Lower lobe of right lung (tissue), 2 donors: ENCODE measurements around the gene TENM4. TPM values are rescaled to one million over a fixed set of nuclear protein-coding genes. Genes with fewer than 3 reads are reported as not detected.

Experiments used
- ATAC-seq, 2 donors: fragments of 200-7000 bp; cut with Tn5 transposase; one replicate each; pipeline ENCODE4 v1.9.1; 2020 to 2022; ENCODE audit warnings: mild to moderate bottlenecking in 2 of 2, moderate library complexity in 2 of 2
- DNase-seq: peaks from one replicate; pipeline ENCODE4 v3.0.0-alpha.2; 2020
- H3K27ac ChIP-seq: fragments of 200-600 bp; one replicate; pipeline ENCODE4 v1.8.0; 2022
- H3K27me3 ChIP-seq: fragments of 200-600 bp; one replicate; pipeline ENCODE4 v1.8.0; 2022; ENCODE audit warnings: low read depth
- H3K36me3 ChIP-seq: fragments of 200-600 bp; one replicate; pipeline ENCODE4 v1.8.0; 2022; ENCODE audit warnings: mild to moderate bottlenecking
- H3K4me1 ChIP-seq: fragments of 200-600 bp; one replicate; pipeline ENCODE4 v1.8.0; 2022
- H3K4me3 ChIP-seq: fragments of 200-600 bp; one replicate; pipeline ENCODE4 v1.8.0; 2022; ENCODE audit warnings: mild to moderate bottlenecking
- H3K9me3 ChIP-seq: fragments of 200-600 bp; one replicate; pipeline ENCODE4 v1.8.0; 2022
- intact Hi-C: fragments of 100-400 bp; cut with DNase I; formaldehyde crosslinking; loops from one replicate; pipeline ENCODE4 v1.11.0; 2022
- total RNA-seq: library from RNA; stranded (reverse); fragmentation: NEBNext Ultra II Directional; extraction: Animal tissue kit (Norgen Biotek cat#: 25700); gene quantifications from one replicate; pipeline ENCODE4 v1.2.1, GENCODE V29; 2021
- TF ChIP-seq, protein P1 (sequence below): fragments of 200-600 bp; IDR thresholded peaks from one replicate; pipeline ENCODE4 v1.8.0; 2022; ENCODE audit warnings: antibody characterized with exemption, mild to moderate bottlenecking
- donor health status: DM: no; HTN: yes; CAD: no; lungs with severe emphysema.

The TENM4 gene
- total RNA-seq, 1 donor from 2014 or later, result 1.1 TPM

DNA sequence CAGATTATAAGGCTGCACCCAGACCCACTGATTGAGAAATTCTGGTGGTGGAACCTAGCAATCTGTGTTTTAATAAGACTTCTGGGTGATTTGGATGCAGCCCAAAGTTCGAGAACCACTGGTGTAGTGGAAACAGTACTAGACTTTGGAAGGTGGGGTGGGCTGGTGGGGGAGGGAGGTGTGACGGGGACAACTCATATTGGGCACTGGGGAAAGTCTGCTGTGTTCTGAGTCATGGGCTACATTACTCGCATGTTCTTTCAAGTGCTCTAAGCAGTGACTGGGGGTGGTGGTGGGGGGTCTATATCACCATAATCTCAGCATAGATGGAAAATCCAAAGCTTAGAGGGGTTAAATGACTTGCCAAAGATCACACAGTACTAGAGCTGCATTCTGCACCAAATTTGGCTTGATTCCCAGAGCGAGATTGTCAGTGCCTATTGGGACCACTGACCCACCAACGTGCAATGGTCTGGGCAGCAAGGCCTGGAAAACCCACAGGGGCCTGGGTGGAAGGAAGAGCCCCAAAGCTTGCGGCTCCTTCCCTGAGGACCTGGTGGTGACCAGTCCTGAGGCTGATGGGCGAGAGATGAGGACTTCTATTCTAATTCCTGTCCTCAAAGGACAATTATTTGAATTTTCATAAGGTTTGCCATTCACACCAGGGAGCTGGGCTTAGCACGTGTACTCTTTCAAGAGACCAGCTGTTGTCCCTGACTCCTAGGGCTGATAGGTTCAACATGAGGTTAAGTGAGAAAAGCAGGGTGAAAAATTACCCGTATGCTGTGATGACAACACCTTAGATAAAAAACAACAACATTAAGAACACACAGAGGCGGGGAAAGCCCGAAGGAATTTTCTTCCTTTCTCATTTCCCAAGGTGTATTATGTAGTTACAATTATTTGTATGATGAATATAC is 788.6 kb downstream of the TENM4 start:
- ATAC-seq, result no peak
- H3K4me3 ChIP-seq, result no peak overlapping the region
- no peaks in the 10 kb centered on the region for H3K27me3 ChIP-seq
- intact Hi-C loops, result no loop called here
- no peaks in the 10 kb centered on the region for H3K4me1 ChIP-seq
- DNase-seq, result no peak
- no peaks in the 10 kb centered on the region for H3K9me3 ChIP-seq
- no peaks in the 10 kb centered on the region for H3K36me3 ChIP-seq
- TF ChIP-seq, protein P1, sequence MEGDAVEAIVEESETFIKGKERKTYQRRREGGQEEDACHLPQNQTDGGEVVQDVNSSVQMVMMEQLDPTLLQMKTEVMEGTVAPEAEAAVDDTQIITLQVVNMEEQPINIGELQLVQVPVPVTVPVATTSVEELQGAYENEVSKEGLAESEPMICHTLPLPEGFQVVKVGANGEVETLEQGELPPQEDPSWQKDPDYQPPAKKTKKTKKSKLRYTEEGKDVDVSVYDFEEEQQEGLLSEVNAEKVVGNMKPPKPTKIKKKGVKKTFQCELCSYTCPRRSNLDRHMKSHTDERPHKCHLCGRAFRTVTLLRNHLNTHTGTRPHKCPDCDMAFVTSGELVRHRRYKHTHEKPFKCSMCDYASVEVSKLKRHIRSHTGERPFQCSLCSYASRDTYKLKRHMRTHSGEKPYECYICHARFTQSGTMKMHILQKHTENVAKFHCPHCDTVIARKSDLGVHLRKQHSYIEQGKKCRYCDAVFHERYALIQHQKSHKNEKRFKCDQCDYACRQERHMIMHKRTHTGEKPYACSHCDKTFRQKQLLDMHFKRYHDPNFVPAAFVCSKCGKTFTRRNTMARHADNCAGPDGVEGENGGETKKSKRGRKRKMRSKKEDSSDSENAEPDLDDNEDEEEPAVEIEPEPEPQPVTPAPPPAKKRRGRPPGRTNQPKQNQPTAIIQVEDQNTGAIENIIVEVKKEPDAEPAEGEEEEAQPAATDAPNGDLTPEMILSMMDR, result no peak
- H3K27ac ChIP-seq, result no peak overlapping the region

DNA sequence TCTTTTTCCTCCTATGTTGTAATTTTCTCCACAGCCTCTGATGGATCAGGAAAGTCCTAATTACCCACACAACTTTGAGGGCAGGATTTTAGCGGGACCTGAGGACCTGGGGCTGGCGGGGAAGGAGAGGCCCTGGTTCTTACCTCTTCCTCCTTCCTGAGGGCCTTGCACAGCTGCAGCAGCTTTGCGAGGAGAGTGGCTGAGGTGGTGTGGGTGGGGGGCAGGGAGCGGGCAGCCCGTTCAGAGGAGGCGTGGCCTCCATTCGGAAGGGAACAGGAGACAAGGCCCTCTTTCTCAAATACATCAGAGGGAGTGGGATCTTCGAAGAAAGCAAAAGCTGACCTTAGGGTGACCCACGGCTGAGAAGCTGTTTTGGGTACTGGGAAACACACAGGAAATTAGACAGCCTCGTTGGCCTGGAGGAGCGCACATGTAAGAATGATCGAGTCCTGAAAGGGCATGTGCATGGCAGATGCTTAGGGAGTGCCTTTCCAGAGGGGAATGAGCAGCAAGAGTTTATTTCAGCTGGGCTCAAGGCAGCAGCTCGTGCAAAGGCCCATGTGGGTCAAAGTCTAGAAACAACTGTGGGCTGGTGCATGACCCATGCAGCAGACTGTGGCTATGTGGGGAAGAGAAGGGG is 789.6 kb downstream of the TENM4 start:
- intact Hi-C loops, result no loop called here
- no peak overlapping the region for H3K27ac ChIP-seq
- H3K9me3 ChIP-seq, result no peaks in the 10 kb centered on the region
- H3K4me1 ChIP-seq, result no peaks in the 10 kb centered on the region
- ATAC-seq (no peak), DNase-seq (no peak)
- H3K36me3 ChIP-seq, result no peaks in the 10 kb centered on the region
- H3K4me3 ChIP-seq, result no peak overlapping the region
- H3K27me3 ChIP-seq, result no peaks in the 10 kb centered on the region
- TF ChIP-seq, protein P1, result no peak

DNA sequence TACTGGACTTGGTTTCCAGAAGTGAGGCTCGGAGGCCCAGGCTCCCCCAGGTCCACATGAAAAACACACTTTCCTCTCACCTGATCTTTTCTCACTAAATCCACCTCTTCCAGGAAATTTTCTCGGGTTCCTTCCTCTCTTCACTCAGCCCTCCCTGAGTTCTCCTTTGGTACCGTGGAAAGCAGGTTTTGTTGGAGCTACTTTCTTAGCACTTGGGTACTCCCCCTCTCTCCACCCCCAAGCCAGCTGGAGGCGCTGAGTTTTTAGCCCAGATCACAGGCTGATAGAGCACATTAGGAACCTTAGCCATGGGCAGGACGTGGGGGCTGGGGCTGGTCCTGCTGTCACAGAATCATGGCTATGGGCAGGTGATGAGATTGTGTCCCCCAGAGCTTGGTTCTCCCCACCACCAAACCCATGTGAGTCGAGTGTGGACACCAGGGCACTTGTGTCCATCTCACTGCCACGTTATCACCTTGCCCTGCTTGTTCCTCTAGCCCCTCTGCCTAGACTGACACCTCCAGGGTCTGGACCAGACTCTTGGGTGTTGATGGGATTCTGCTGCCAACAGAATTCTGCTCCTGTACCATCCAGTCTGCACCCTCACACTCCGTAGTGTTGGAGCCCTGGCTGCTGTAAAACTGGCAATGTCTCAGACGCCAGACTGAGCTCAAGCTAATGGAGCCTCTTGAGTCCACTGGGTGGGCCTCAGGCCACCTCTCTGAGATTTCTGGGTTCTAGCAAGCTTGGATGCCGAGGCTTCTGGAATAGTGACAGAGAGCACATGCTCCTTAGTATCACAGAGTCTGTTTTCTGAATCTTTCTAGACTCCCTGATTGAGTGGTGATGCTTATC is 791.2 kb downstream of the TENM4 start:
- no peak for DNase-seq
- no peak overlapping the region for H3K4me3 ChIP-seq
- no peak for ATAC-seq
- TF ChIP-seq, protein P1, result no peak
- intact Hi-C loops, result no loop called here
- no peak overlapping the region for H3K27ac ChIP-seq
- no peaks in the 10 kb centered on the region for H3K27me3 ChIP-seq
- H3K4me1 ChIP-seq, result no peaks in the 10 kb centered on the region
- H3K36me3 ChIP-seq, result no peaks in the 10 kb centered on the region
- H3K9me3 ChIP-seq, result no peaks in the 10 kb centered on the region

DNA sequence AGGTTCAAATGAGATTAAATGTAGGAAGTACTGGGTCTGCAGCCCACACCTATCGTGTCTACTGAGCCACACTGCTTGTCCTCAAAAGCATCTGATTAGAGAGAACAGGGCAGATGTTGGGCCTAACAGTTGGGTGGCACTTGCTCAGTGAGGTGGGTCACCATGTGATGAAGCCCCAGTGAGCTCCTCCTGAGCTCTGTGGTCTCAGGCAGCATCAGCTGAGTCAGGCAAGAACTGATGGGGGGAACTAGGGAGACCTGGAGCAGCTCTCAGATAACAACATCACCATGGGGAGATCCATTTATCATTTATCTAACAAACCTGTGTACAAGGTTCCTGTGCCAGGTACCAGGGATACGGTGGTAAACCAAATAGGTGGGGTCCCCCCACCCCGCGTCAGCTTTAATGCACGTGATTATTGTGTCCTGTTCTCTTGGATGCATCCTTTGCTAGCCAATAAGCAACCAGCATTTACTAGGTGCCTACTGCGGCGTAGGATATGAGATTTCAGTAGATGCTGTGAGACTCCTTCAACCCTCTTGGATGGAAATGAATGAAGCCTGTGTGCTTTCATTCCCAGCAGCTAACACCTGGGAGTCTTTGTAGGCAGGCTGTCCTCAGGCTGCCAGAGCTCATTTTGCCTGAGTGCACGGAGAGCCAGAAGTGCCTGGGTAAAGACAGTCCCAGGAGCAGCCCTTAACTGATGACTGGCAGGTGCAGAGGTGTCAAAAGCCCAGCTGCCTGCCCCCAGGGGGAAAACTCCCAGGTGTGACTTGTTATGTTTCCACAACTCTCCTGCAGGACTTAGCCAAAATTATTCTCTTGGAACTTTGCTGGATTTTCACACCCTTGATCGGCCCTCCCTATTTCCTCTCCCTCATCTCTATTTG is 792.6 kb downstream of the TENM4 start:
- Histone ChIP-seq H3K4me1 (no peaks in the 10 kb centered on the region), H3K36me3 (no peaks in the 10 kb centered on the region), H3K27ac (no peak overlapping the region), H3K4me3 (no peak overlapping the region), H3K27me3 (no peaks in the 10 kb centered on the region), H3K9me3 (no peaks in the 10 kb centered on the region)
- TF ChIP-seq, protein P1, result no peak
- DNase-seq (no peak), ATAC-seq (no peak)
- intact Hi-C loops, result no loop called here
